Ovary (tissue), 9 donors: ENCODE data around the gene SNX25. TPM values are rescaled to one million over a fixed set of nuclear protein-coding genes. Genes with fewer than 3 reads are reported as not detected.

Experiments used
- DNase-seq, 5 donors: peaks; one replicate each; pipeline ENCODE4 v3.0.0-alpha.2; 2019 to 2020
- H3K27ac ChIP-seq, 2 donors: fragments of 200-600 bp; one replicate each; pipeline versions ENCODE4 v1.5.1 to v1.8.0; 2019 to 2022
- H3K27me3 ChIP-seq: fragments of 200-600 bp; one replicate; pipeline ENCODE4 v1.8.0; 2022
- H3K36me3 ChIP-seq: fragments of 200-600 bp; sonication (generic); one replicate; pipeline ENCODE4 v1.5.1; 2019
- H3K4me1 ChIP-seq: one replicate; pipeline ENCODE4 v1.8.1; 2013; ENCODE audit warnings: mild to moderate bottlenecking, moderate library complexity; ENCODE audit not compliant: insufficient read depth
- H3K4me3 ChIP-seq: fragments of 200-600 bp; sonication (generic); one replicate; pipeline ENCODE4 v1.5.1; 2017
- H3K9me3 ChIP-seq, 2 donors: fragments of 200-600 bp in 1 of 2; sonication (generic) in 1 of 2; one replicate each; pipeline versions ENCODE4 v1.5.1 to v1.8.1; 2013 to 2019; ENCODE audit warnings: mild to moderate bottlenecking in 1 of 2, moderate library complexity in 1 of 2
- EP300 ChIP-seq: sonication (generic); formaldehyde crosslinking; IDR thresholded peaks from one replicate; pipeline ENCODE4 v1.6.1; 2017; ENCODE audit warnings: antibody characterized with exemption
- POLR2A ChIP-seq: fragments of 450-650 bp; IDR thresholded peaks from one replicate; pipeline ENCODE4 v1.6.1; 2017; ENCODE audit warnings: antibody characterized with exemption, mild to moderate bottlenecking, moderate library complexity
- WGBS, 3 donors: extraction: QIAGEN DNeasy Blood & Tissue Kit in 1 of 3; methylation state at CpG; one replicate each; pipeline versions ENCODE4 v1.1.5 to v1.1.7; 2013 to 2017; 5-methylcytosine and 5-hydroxymethylcytosine counted together
- intact Hi-C, 4 donors: fragments of 100-400 bp; cut with DNase I; formaldehyde crosslinking; loops; one replicate each; pipeline versions ENCODE4 v1.11.0 to v1.15.1; 2022 to 2023
- polyA plus RNA-seq, 2 donors: library from polyadenylated mRNA; stranded (reverse); fragments of 200-250 nt in 1 of 2; fragments of 350-450 nt in 1 of 2; fragmentation: Illumina TruSeq in 1 of 2; extraction: RNeasy Lipid Tissue Mini Kit (QIAGEN cat#74804) in 1 of 2; gene quantifications; one replicate each; pipeline ENCODE4 v1.2.3, GENCODE V29; 2013 to 2014
- total RNA-seq, 7 donors: library from RNA; depleted of rRNA in 2 of 7; stranded (reverse); fragments of >200 nt in 2 of 7; fragmentation: NEBNext Ultra II Directional in 3 of 7; extraction: Animal tissue kit (Norgen Biotek cat#: 25700) in 3 of 7; gene quantifications; one replicate each; pipeline versions ENCODE4 v1.1.0 to v1.2.4, GENCODE V29; 2016 to 2023
- TF ChIP-seq, protein P1 (sequence below), 3 donors: fragments of 450-650 bp in 2 of 3; fragments of 200-600 bp in 1 of 3; IDR thresholded peaks; one replicate each; pipeline versions ENCODE4 v1.5.1 to v1.8.0; 2016 to 2022; ENCODE audit warnings: antibody characterized with exemption in 3 of 3, mild to moderate bottlenecking in 1 of 3
- donor health status: DM: no; HTN: no; CAD: no; lungs with moderate emphysema.
- donor health status: DM: no; HTN: no; CAD: no.
- donor health status: Bipolar disorder and iron deficiency.
- donor health status: DM: yes; HTN: yes; CAD: no.
- donor health status: DM: no; HTN: no; CAD: no.
- donor health status: DM: yes; HTN: yes; CAD: no.

Gene SNX25
- total and polyA plus RNA-seq, 9 donors = 7.9 to 28.4 (median 19.1) TPM

DNA sequence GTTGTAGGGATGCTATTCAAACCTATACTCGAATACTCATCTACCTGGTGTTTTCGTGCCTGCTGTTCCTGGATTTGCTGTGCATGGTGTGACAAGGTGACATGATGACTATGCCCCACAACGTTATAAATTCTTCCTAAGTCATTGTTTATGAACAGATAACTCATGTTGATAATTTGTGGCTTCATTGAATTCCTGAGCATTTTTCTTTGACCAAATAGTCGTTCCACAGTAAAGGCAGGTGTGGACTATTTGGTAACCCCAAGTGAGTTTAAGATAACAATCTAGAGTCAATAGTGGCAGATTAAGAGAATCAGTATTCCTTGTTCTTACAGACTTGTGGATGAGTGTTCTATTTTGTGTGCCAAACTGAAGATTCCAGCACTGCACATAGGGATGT is 59.9 kb downstream of the SNX25 start:
- Histone ChIP-seq H3K36me3 (no peaks in the 10 kb centered on the region), H3K9me3 (no peaks in the 10 kb centered on the region), H3K27ac (no peak overlapping the region), H3K4me1 (no peaks in the 10 kb centered on the region), H3K4me3 (no peak overlapping the region), H3K27me3 (no peaks in the 10 kb centered on the region)
- TF ChIP-seq EP300 (no peak), POLR2A (no peak)
- TF ChIP-seq, protein P1, sequence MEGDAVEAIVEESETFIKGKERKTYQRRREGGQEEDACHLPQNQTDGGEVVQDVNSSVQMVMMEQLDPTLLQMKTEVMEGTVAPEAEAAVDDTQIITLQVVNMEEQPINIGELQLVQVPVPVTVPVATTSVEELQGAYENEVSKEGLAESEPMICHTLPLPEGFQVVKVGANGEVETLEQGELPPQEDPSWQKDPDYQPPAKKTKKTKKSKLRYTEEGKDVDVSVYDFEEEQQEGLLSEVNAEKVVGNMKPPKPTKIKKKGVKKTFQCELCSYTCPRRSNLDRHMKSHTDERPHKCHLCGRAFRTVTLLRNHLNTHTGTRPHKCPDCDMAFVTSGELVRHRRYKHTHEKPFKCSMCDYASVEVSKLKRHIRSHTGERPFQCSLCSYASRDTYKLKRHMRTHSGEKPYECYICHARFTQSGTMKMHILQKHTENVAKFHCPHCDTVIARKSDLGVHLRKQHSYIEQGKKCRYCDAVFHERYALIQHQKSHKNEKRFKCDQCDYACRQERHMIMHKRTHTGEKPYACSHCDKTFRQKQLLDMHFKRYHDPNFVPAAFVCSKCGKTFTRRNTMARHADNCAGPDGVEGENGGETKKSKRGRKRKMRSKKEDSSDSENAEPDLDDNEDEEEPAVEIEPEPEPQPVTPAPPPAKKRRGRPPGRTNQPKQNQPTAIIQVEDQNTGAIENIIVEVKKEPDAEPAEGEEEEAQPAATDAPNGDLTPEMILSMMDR (IDR thresholded peaks at IDR 0.05) = no peak
- 70 to 74% (median 70%) methylated on average over 4 of the region's 4 CpGs for WGBS, 3 donors
- no peak for DNase-seq
- intact Hi-C loops = no loop called here

DNA sequence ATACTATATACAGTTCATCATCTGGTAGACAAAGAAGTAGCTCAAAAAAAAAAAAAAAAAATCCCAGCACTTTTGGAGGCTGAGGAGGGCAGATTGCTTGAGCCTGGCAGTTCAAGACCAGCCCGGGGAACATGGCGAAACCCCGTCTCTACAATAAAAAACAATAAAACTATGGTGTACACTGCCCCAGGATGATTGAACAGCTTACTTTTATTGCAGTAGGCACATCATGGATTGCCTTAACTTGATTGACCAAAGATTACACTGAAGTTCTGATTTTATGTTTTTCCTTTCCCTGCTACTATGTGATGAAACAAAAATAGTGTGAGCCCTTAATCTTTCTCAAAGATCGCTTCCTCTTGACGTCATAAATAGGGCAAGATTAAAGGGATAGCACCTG is 60.6 kb downstream of the SNX25 start:
- Histone ChIP-seq H3K27ac (no peak overlapping the region), H3K27me3 (no peaks in the 10 kb centered on the region), H3K4me3 (no peak overlapping the region), H3K36me3 (no peaks in the 10 kb centered on the region), H3K9me3 (no peaks in the 10 kb centered on the region), H3K4me1 (no peaks in the 10 kb centered on the region)
- intact Hi-C loops = no loop called here
- no peak for DNase-seq
- TF ChIP-seq EP300 = no peak
- no peak for TF ChIP-seq POLR2A
- TF ChIP-seq, protein P1 (IDR thresholded peaks at IDR 0.05) = no peak
- WGBS, 3 donors = 91 to 93% (median 93%) methylated on average over 5 of the region's 5 CpGs

DNA sequence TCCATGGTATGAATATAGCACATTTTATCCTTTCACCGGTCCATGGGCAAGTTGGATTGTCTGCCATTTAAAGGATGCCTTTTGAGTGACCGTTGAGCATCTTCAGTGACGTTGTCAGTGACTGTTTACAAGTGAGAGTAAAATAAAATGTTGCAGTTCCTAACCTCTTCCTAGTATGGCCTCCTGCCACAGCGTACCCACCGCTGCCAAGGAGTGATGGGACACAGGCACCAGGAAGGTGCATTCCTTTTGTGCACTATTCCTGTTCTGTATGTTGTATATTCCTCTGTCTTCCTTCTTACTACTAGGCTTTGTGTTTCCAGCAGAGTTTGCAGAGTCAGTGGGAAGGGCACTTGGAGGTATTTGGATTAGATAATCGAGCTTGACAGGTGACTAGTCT is 61.5 kb downstream of the SNX25 start:
- Histone ChIP-seq H3K9me3 (no peaks in the 10 kb centered on the region), H3K36me3 (no peaks in the 10 kb centered on the region), H3K27ac (no peak overlapping the region), H3K4me1 (no peaks in the 10 kb centered on the region), H3K4me3 (no peak overlapping the region), H3K27me3 (no peaks in the 10 kb centered on the region)
- no peak for DNase-seq
- TF ChIP-seq, protein P1 (IDR thresholded peaks at IDR 0.05) = no peak
- TF ChIP-seq POLR2A (no peak), EP300 (no peak)
- WGBS, 3 donors = 92 to 93% (median 93%) methylated on average over 6 of the region's 6 CpGs
- intact Hi-C loops = no loop called here

DNA sequence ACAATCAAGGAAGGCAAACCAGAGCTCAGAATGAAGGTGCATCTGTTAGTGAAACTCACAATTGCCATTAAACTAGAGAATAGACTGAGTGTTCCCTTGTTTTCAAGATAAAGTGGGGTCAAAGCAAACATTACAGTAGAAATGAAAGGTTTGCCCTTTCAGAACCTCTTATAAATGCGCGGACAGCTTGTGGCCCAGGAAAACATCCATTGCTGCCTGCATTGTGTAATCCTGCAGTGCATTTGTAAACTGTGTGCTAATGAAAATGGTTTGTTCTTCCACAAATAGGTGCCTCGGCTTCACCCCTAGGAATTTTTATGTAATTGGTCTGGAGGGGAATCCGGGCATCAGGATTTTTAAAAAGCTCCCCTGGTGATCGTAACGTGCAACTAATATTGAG is 62.8 kb downstream of the SNX25 start:
- no peak for DNase-seq
- no peaks in the 10 kb centered on the region for H3K27me3 ChIP-seq
- H3K4me3 ChIP-seq = no peak overlapping the region
- intact Hi-C loops = no loop called here
- 92 to 96% (median 94%) methylated on average over 6 of the region's 6 CpGs for WGBS, 3 donors
- no peak overlapping the region for H3K27ac ChIP-seq
- TF ChIP-seq, protein P1 (IDR thresholded peaks at IDR 0.05) = no peak
- no peak for TF ChIP-seq EP300
- TF ChIP-seq POLR2A = no peak
- no peaks in the 10 kb centered on the region for H3K4me1 ChIP-seq
- H3K36me3 ChIP-seq = no peaks in the 10 kb centered on the region
- H3K9me3 ChIP-seq = no peaks in the 10 kb centered on the region

DNA sequence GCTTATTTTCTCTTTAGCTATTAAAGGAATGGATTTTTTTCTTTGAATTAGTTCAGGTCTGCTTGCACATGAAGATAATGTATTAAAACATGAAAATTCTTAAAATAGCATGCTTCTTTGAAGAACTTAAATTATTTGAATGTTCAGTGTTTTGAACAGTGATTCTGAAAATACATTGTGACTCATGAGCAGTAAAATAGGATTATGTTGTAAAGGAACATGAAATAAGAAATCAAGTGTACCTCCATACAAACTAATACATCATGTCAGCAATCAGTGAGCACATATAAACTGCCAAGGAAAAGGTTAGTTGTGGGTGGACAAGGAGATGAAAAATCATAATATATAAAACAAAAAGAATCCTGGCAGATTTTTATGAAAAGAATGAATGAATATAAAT is 66.1 kb downstream of the SNX25 start:
- Histone ChIP-seq H3K27ac (no peak overlapping the region), H3K4me3 (no peak overlapping the region), H3K27me3 (no peaks in the 10 kb centered on the region), H3K9me3 (no peaks in the 10 kb centered on the region), H3K4me1 (no peaks in the 10 kb centered on the region), H3K36me3 (no peaks in the 10 kb centered on the region)
- no peak for DNase-seq
- TF ChIP-seq POLR2A (no peak), EP300 (no peak)
- TF ChIP-seq, protein P1 (IDR thresholded peaks at IDR 0.05) = no peak
- intact Hi-C loops = no loop called here
